Fibroblast of skin of right biceps (primary cell): ENCODE measurements around the gene TBC1D9B.

Experiments used
- DNase-seq: peaks from one replicate; pipeline ENCODE4 v3.0.0-alpha.2; 2013

TBC1D9B gene

DNA sequence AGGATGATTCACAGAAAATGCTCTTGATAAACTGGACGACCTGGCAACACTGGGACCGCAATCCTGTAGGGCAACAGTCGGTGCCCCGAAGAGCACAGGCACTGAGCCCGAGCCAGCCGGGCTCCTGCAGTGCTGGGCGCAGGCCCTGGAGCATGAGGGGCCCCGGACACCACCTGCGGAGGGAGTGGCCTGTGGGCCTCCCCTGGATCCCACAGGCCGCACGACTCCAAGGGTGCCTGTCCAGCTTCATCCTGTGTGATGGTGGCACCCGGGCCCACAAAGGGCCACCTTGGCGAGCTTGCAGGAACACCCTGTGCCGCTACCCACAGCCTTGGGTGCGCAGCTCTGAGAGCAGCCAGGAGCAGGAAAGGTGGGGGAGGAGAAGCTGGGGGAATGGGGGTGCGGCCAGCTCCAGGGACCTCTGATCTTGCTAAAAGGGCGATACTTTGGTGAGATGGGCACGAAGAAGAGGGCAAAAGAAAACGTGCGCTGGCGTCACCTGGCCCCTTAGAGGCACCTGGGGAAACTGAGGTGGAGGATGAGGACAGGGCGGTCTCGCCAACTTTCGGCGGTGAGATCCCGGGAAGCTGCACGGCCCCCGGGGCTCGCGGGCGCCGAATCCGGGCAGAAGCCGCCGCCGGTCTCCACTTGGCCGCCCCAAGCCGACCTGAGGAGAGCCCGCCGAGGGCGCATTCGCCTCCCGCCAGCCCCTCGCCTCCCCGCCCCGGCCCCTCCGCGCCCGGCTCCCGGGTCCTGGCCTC, 722 bp downstream of the TBC1D9B start:
- DNase-seq = peak; percentile 23

DNA sequence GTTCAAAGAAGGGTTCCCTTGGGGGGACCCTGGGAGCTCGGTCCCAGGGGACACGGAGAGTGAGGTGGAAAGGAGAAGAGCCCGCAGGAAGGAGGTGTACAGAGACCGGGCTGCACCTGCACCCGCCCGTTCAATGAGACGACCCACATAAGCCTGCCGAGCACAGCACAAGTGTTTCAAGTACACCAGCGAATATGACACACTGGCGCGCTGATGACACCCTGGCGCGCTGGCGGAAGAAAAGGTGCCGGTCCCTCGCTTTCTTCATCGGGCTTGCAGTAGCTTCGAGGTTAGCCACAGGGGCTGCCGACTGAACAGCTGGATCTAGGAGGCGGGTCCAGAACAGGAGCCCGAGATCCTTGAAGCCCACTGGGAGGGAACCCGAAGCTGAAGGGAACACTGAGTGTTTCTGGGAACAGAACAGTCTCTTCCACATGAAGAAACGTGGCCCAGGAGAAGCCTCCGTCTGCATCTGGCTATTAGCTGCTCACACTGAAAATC, 1.4 kb downstream of the TBC1D9B start:
- DNase-seq = no peak

DNA sequence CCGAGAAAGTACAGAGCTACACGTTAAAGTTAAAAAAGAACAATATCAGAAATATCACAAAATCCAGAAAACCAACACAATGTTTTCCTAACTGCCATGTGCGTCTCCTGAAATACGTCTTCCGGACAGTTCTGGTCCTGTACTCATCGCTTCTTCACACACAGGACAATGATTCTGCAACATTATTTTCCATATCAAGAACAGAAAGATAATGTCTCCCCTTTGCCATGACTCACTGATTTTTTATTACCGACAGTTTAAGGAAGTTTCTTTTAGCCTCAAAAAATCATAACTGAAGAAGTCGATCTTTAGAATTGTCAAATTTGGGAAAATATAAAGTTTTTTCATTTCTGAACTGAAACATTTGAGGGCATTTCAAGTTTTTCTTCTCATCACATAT, 2.5 kb downstream of the TBC1D9B start:
- DNase-seq = no peak

DNA sequence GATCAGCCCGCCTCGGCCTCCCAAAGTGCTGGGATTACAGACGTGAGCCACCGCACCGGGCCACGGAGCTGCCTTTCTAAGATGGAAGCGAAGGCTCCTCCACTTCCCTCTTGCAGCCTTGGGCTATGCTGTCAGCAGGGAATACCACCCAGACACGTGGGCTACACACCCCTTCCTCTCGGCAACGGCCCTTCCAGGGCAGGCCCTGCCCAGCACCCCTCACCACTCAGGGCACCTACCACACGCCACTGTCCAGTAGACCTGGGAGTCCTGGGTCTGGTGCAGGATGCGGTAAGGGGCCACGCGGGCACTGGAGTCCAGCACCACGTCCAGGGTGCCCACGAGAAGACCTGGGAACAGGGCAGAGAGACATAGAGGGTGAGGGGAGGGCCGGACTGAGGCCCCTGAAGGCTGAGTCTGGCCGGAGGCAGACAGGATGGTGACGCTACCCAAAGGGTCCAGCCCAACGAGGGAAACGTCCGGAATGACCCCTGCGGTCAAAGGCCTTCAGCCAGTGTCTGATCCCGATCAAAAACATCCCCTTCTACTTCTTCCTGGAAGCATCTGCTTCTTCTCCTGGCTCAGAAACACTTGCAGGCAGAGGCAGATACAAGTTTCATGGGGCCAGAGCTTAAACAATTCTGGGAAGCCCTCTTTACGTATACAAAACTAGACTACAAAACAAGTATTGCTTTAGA, 3.1 kb downstream of the TBC1D9B start:
- no peak for DNase-seq

DNA sequence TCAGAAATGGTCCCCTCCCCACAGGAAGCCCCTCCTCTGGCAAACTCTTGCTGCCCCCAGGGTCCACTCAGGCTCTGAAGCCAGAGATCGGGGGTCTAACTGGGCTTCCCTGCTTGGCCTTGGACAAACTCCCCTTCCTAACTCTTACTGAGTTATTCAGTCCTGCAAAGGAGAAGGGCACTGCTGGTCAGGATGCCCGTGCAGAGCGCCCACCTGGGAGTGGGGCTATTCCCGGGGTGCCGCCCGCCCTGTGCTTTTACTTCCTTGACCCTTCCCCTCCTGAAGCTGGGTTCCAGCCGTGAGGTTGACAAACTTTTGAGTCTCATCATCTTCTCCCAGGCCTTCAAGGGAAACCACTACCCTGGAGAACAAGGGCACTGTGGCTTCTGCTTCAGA, 4.9 kb downstream of the TBC1D9B start:
- no peak for DNase-seq

DNA sequence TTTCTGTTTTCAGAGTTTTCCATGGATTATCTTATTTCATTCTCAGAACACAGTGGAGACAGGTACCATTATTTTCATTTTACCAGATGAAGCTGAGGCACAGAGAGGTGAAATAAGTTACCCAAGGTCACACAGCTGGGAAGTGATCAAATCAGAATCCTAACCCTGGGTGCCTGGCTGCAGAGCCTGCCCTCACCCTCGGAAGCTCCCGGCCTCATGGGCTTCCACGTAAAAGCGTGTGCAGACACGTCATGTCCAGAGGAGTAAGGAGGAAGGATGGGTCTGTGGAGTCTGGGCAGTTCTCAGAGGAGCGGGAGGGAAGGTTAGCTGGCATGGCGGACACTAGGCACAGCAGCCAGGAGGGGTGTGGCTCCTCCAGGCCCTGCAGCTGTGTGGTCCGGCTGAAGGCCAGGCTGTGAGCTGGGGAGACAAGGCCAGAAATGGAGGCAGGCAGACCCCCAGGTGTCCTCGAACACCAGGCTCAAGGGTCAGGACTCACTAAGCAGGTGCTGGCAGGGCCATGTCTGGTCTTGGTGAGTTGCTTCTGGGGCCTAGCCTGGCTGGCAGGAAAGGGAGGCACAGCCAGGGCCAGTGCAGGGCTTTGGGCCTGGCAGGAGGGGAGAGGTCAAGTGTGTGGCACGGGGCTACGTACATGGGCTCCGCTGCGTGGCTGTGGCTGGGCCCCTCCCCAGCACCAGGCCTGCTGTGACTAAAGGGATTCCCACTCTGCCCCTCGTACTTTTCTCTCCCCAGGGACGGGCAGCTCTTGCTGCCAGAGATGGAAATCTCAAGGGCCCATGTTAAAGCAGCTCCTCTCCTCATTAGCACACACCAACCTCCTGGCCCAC, 5.6 kb downstream of the TBC1D9B start:
- no peak for DNase-seq

DNA sequence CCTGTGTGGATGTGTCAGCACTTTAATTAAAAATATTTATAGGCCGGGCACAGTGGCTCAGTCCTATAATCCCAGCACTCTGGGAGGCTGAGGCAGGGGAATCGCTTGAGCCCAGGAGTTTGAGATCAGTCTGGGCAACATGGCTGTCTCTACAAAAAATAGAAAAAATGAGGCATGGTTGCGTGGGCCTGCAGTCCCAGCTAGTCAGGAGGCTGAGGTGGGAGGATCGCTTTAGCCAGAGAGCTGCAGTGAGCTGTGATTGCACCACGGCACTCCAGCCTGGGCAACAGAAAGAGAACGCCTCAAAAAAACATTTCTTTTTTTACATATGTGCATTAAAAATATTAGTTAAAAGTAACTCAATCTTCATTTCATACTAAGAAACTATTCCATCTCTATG, 6.2 kb downstream of the TBC1D9B start:
- DNase-seq = no peak

DNA sequence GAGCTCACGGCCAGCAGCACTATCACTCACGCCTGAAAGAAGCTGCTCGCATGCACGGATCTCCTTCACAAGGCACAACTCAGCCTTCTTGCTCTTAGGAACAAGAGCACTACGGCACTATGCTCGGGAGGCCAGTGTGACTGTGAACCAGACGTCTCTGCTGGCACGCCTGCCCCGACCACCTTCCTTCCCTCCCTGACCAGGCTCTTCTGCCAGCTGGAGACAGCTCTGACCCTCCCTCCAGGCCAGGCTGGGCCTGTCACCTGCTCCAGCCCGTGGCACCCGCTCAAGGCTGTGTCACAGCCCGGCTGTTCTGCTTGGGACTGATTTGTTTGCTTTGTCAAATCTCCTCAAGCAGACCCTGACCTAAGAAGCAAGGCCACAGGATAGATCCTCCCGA, 7.0 kb downstream of the TBC1D9B start:
- DNase-seq = no peak

DNA sequence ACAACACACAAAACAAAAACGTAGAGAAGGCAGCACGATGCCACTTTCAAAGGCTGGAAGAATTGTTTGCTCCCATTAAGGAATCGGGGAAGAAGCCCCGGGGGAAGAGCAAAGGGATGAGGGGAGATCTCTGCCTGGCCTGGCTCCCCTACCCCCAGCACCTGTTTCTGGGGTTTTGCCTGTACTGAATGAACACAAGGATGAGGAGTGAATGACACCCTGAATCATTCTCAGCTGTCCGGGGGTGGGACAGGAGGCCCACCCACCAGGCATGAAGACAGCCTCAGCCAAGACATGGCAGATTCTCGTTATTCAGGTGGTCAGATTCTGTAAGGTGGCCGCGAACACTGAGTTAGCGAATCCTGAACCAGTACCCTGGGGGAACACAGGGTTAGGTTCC, 7.5 kb downstream of the TBC1D9B start:
- no peak for DNase-seq

DNA sequence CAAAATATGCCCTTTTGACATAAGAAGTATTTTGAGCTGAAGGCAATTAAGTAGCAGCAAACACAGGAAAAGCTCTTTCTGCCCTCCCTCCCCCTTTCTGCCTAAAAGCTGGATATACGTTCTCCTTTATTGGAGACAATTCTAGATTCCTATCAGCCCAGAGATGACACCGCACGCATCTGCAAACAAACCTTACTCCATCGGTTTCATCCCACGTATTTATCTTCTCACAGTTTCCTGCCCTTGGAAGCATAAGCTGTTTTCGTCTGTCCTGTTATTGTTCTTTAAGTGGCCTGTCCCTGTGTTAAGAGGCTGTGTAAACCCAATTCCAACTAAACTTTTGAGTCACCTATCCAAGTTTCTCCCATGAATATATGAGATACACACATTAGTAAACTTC, 11.8 kb downstream of the TBC1D9B start:
- DNase-seq = no peak

DNA sequence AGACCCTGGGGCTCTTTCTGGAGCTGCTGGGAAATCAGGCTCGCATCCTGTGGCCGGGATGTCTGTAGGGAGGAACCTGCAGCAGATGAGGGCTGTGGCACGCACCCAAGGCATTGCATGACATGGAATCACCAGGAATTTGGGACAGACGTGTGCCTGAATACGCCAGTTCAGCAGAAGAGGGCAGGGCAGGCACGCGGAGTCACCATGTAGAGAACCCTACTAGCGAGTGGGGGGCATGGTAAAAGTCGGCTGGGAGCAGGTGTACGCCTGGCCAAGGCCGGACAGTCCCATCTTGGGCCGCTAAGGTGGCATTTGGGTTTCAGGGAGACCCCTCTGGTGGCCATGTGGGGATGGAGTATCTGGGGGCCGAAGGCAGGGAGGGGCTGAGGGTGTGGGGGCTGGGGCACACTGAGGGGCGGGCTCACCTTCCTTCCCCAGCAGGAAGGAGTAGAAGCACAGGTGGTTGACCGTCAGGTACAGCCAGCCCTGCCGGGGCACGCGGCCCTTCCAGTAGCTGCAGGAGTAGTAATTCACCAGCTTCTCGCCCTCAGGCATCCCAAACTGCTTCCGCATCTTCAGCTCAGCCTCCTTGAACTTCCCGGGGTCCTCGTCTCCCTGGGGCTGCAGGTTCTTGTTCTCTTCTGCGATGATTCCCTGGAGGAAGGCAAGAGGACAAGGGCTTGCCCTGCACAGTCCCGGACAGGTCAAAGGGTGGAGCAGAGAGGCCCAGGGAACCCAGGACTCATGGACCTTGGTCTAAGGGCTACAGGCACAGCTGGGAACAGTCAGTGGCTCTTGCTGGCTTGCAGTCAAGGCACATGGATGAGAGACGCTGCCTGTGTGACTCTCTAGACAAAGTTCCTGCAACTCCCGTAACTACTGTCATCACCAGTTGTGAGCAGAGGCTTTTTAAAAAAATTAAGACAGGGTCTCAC, 13.5 kb downstream of the TBC1D9B start:
- no peak for DNase-seq

DNA sequence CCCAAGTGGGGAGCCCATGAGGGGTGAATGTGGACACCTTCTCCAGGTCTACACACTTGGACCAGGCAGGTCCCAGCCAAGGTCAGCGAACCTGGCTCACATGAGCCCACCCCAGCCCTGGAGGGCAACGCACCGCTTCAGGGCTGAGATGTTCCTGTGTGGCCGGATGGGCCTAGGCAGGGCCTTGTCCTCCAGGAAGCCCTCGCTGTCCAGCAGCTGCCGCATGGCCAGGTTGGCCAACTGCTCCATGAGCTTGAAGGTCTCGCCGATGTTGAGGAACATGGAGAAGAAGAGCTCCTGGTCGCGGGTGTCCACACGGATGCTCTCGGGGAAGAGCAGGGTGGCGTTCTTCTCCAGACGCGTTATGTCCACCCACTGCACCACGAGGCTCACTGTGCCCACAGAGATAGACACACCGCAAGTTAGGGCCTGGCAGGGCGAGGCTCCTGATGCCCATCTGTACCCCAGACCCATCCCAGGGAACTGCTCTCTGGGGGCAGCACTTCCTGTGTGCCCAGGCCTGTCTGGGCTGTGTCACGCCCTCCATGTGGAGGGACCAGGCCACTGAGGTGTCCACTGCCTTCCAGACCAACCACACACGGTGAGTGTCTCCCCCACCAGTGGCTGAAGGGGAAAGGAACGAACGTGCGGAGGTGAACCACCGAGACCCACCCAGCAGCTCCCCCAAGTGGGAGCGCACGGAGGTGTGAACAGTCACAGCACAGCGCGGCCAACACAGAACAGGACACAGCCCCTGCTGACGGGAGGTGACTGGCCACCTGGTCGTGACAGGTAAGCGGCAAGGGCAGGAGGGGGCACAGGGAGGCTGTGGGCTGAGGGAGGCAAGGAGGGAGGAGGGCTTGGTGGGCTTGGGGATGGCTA, 14.4 kb downstream of the TBC1D9B start:
- no peak for DNase-seq

DNA sequence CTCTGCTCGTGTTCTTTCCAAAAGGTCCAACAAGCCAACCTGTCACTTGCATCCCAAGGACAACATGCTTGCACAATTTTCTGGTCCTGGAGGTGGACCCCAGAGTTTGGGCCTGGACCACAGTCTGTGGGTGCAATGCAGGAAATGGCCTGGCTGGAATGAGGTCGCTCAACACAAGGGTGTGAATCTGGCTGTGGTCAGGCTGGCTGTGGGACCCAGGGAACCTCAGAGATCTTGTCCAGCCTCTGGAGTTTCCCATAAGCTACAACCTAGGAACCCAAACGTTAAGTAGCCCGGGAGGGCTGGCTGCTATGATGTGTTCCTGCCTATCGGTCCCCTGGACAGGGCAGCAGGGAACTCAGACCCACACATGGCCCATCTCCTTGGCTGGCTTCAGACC, 15.4 kb downstream of the TBC1D9B start:
- DNase-seq = no peak

DNA sequence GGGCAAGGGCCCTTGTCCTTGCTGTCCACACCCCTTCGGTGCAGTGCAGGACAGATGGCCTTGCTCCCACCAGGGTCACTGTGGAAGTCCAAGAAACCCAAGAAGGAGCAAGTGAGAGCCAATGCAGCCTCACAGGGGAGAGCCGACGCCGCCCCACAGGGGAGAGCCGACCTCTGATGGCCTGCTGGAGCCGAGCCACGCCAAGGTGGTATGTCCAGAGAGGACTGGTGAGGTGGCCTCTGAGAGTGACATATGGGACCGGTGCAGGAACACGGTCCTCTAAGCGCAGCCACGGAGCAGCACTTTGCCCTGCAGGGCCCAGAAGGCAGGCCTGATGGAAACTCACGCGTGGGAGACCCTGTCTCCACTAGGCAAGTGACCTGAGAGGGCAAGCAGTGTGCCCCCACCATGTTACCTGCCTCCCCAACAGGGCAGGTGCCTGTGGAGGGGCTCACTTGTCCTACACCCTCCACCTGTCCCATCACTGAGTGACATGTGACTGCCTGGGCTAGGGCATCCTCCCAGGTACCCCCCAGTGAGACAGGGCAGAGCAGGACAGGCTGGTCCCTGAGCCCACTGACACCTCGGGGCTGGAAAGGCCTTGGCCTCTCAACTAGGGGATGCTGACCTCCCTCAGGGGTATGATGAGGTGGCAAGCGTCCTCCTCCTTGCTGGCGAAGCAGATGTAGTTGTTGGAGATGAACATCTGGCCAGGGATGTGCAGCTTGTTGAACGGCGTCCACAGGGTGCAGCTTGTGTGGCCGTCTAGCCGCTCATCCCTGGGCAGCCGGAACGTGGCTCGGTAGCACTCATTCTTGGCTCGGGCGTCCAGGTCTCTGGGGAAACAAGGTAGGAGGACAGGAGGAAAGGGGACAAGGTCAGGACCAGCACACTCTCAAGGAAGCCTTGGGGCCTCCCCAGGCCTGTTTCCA, 16.7 kb downstream of the TBC1D9B start:
- no peak for DNase-seq

DNA sequence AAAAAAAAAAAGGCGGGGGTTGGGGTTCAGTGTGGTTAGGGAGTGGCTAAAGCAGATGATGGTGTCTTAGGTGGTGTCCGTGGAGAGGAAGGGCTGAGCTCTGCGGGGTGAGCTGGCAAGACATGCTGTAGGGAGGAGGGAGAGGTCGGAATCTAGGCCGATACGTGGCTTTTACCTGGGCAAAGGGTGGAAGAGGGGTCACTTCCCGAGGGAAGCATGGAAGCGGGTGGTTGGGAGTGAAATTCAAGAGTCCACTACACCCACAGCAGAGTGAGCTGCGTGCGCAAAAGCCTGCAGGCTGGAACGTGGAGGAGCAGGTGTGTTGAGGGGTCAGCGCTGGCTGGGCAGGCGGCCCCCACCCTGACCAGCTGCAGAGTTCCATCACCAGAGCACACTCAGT, 17.8 kb downstream of the TBC1D9B start:
- DNase-seq = no peak

DNA sequence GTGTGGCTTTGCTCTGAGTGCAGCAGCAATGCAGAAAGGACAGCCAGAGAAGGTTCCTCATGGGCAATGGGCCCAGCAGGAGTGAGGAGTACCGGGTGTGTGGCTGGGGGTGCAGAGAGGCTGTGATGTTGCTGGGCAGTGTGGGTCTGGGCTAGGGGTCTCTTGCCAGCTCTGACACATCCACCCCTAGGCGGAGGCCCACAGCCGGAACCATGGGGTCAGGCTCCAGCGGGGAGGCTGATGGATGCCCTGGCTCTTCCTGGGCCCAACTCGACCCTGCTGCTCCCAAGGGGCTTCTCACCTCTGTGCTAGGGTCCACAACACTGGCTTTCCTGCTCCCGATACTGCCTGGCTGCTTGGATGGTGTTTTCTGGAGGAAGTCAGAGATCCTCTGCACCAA, 19.9 kb downstream of the TBC1D9B start:
- no peak for DNase-seq

DNA sequence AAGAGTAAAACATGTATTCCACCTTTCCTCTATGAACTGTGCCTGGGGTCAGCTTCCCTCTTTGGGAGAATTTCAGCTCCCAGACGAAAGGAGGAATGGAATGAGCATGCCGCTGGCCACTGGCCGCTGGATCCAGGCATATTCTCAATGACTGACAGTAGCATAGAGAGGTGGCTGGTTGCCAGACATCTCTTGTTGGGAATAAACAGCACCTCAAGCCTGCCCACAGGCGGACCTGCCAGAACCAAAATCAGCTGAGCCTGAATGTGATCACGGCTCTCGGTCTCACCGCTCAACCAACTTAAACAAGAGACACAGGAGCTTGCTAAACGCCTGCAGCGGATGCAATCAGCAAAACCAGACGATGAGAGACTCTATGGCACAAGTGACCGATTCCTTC, 20.6 kb downstream of the TBC1D9B start:
- DNase-seq = no peak

DNA sequence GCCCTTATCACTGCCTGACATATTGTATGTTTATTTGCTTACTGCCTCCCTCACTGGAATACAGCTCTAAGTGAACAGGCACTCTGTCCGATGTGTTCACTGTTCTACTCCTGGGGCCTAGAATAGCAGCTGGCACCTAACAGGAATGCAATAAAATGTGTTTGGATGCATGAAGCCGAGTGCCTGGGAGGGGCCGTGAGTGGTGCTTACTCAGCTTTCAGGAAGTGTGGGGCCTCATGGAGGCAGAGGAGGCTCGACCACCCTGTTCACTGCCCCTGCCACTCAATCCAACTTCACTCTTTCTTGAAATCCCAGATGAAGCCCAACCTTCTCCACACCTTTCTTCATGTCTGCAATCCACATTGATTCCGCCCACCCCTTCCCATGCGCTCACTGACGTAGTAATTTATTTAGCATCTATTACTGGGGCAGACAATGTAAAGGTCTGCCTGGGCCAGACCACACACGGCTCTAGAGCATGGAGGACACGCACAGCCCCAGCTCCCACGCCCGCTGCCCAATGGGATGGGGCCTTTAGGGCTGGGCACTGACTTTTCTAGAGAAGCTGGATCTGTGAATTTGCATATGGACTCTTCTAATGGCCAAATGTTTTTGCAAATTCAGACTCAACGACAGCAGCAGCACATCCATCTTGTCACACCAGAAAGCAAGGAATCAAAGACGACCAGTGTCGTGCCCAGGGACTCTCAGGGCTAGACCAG, 21.3 kb downstream of the TBC1D9B start:
- no peak for DNase-seq

DNA sequence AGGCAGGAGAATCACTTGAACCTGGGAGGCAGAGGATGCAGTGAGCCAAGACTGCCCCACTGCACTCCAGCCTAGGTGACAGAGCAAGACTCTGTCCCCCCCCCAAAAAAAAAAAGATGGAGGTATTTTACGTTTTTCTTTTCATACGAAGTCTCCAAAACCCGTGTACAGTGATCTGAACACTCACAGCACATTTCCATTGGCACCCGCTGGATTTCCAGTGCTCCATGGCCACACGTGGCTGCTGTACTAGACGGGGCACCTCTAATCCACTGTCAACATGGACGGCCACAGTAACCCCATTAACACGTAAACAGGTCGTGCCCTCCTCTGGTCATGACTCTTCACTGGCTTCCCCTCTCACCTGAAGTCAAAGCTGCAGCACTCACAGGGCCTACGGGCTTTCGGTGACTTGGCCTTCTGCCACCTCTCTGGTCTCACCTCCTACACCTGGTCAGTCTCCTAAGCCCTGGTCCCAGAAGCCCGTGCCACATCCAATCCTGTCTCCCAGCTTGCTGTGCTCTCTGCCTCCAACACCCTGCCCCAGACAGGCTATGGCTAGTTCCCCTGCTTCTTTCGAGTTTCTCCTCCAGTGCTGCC, 22.1 kb downstream of the TBC1D9B start:
- DNase-seq = no peak
